ENCODE measurements around the gene CCNE1. TPM values are rescaled to one million over a fixed set of nuclear protein-coding genes. Genes with fewer than 3 reads are reported as not detected.

CCNE1 gene
- total RNA-seq, 1 experiment from 2014 or later = 40.2 TPM

- Histone ChIP-seq H4K91ac (ENCODE audit: insufficient read length, low read depth, low read length) (no peak overlapping the region), H3K4ac (ENCODE audit: low read depth, low read length) (no peak overlapping the region), H3K79me2 (ENCODE audit: insufficient read depth, low read length) (no peaks in the 10 kb centered on the region), H3K56ac (ENCODE audit: insufficient read length, low read depth, low read length) (no peak overlapping the region), H2BK5ac (ENCODE audit: insufficient read length, low read length) (no peak overlapping the region), H2BK120ac (ENCODE audit: low read depth, low read length, poor library complexity, severe bottlenecking) (no peak overlapping the region), H3K14ac (ENCODE audit: insufficient read depth, low read length) (no peak overlapping the region), H2BK12ac (ENCODE audit: insufficient read length, low read depth, low read length) (no peak overlapping the region), H3K27me3 (ENCODE audit: insufficient read depth, low read length) (no peaks in the 10 kb centered on the region), H3T11ph (ENCODE audit: low read length) (no peak overlapping the region), H2BK15ac (ENCODE audit: low read depth, low read length) (no peak overlapping the region), H3K9me3 (ENCODE audit: control insufficient read depth, low read depth, low read length) (no peaks in the 10 kb centered on the region), H2AK5ac (ENCODE audit: insufficient read length, low read length) (no peak overlapping the region), H3K27ac (ENCODE audit: insufficient read length, low read depth, low read length) (no peak overlapping the region), H4K20me1 (ENCODE audit: control insufficient read depth, insufficient read depth, insufficient read length) (no peaks in the 10 kb centered on the region), H3K4me2 (ENCODE audit: insufficient read depth, insufficient read length, low read length) (no peak overlapping the region), H3K4me1 (ENCODE audit: insufficient read depth, low read length) (no peaks in the 10 kb centered on the region), H4K5ac (ENCODE audit: insufficient read length, low read depth, low read length) (no peak overlapping the region), H2AFZ (ENCODE audit: low read length) (no peak overlapping the region), H3K79me1 (ENCODE audit: insufficient read depth, low read depth, low read length, poor library complexity, severe bottlenecking) (no peaks in the 10 kb centered on the region), H2BK20ac (ENCODE audit: low read depth, low read length, poor library complexity, severe bottlenecking) (no peak overlapping the region), H3K18ac (ENCODE audit: insufficient read length, low read depth, low read length) (no peak overlapping the region), H3K9ac (ENCODE audit: extremely low read depth, insufficient read length, low read length) (no peak overlapping the region), H3K23ac (ENCODE audit: insufficient read length, low read depth, low read length) (no peak overlapping the region), H3K23me2 (ENCODE audit: insufficient read length, low read depth, low read length, poor library complexity, severe bottlenecking) (no peaks in the 10 kb centered on the region), H4K8ac (replicated peaks; ENCODE audit: insufficient read length, low read depth, low read length) (no peak overlapping the region)
- TF ChIP-seq CTCF (conservative IDR thresholded peaks at IDR 0.05) = no peak
- H3K36me3 Mint-ChIP-seq (ENCODE audit: insufficient read depth in 1 of 3, low read depth in 3 of 3) = no peaks in the 10 kb centered on the region
- no CpG with 5 or more reads among the region's 8 CpGs for WGBS (ENCODE audit: extremely low coverage, insufficient read length, low lambda C conversion rate)
- DNase-seq = no peak
- no peak overlapping the region; a peak in 1 of 5 replicates for H3K4me3 Mint-ChIP-seq
- H3K27ac Mint-ChIP-seq = no peak overlapping the region
- H3K4me1 Mint-ChIP-seq = peaks cover 12 to 17% of the 10 kb centered on the region in 2 experiments
- H3K27me3 Mint-ChIP-seq (ENCODE audit: low read depth) = no peaks in the 10 kb centered on the region; the same call in 1 of the 2 replicates
- H3K9me3 Mint-ChIP-seq = no peaks in the 10 kb centered on the region; a peak in 1 of 5 replicates
Measured at GRCh38 chr19:29773141-29773540, 38.6 kb upstream of the CCNE1 start.

Data from H9 (cell line).